HG02884 (cell line): ENCODE results near the gene LRRD1.
"Not testable (repeated sequence)": the region's sequence is repeated elsewhere in the genome, so short reads cannot be mapped to it uniquely, and the experiment has no call there.

Experiments
- ATAC-seq: cut with Tn5 transposase; IDR thresholded peaks from one replicate; pipeline ENCODE4 v1.9.1; 2021; ENCODE audit warnings: mild to moderate bottlenecking, moderate library complexity; ENCODE audit not compliant: unreplicated experiment

Gene LRRD1

DNA sequence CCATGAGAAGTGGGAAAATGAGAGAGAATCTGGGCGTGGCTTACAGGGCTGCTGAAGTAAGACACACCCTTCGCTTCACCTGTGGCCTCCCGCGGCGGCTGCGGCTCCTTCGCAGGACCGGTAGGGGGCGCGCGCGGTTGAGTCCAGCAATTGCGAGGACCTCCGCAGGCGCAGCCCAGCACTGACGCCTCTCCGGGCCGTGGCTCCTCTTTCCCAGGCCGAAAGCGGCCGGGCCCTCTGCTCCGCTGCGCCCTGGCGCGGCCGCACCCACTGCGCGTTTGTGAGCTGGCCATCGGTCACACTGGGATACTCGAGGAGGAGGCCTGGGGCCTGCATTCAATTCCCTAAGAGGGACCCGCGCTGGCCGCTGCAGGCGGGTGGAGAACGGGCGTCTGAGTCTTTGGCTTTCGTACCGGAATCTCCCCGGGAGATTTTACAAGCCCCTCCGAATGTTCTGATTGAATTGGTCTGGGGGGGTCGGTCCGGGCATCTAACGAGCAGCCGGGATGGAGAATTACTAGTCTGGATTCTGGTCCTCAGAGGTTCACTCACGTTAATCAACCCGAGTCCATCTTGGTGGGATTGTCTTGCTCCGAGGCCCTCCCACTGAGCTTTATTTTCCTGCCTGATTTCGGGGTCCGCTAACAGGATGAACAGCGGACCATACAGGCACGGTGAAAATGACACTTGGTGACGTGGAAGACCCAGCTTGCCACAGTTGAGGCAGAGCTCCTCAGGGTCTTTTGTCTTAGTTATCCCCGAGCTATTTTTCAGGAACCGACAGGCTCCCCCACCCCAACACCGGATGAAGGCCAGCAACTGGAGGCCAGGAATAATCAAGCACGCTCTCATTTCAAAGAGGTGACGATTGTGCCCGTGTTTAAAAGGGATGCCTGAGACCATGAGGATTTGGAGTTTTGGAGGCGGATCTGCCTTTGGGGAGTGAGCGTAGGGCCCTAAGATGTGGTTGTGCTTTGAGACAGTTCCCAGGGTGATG, at the start of gene LRRD1:
Gene LRRD1 (minus strand): TSS at position 215 of the 997 bp plus-strand sequence. CDS start 13,940 bp downstream, outside the sequence.
- ATAC-seq, result peak; percentile 100

DNA sequence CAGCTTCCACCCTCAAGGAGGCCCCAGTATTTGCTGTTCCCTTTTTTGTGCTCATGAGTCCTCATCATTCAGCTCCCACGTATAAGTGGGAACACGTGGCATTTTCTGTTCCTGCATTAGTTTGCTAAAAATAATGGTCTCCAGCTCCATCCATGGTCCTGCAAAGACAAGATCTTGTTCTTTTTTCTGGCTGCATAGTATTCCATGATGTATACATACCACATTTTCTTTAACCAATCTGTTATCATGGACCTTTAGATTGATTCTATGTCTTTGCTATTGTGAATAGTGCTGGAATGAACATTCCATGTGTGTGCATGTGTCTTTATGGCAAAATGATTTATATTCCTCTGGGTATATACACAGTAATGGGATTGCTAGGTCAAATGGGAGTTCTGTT, 49.8 kb upstream of the LRRD1 start:
- ATAC-seq, result no peak

DNA sequence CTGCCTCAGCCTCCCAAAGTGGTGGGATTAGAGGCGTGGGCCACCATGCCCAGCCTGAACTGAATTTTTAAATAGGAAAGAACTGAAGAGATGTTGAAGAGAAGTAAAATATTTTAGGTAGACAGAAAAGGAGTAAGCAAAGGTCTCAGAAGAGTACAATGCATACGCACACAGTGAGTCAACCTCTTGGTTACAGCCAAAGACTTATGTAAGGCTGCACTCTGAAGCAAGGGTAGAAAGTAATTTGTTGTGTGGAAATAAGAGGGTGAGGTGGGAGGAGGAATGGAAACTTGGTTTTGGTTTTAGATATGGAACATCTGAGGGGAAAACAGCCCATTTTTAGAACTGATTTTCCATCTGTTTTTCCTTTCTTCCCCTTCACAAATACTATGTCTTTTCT, 49.2 kb upstream of the LRRD1 start:
- ATAC-seq, result no peak

DNA sequence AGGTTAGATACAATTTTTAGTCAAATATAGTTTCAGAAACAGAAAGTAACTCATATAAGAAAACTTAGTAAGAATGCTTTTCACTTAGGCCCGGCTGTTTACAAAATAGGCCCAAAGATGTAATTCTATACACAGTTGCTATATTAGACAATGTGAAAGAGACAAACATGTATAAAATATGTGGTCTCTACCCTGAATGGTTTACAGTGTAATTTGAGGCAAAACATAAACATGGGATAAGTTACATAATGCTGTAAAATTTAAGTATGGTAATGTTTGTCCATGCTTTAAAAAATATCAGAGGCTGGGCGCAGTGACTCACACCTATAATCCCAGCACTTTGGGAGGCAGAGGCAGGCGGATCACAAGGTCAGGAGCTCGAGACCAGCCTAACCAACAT, 48.0 kb upstream of the LRRD1 start:
- no peak for ATAC-seq

DNA sequence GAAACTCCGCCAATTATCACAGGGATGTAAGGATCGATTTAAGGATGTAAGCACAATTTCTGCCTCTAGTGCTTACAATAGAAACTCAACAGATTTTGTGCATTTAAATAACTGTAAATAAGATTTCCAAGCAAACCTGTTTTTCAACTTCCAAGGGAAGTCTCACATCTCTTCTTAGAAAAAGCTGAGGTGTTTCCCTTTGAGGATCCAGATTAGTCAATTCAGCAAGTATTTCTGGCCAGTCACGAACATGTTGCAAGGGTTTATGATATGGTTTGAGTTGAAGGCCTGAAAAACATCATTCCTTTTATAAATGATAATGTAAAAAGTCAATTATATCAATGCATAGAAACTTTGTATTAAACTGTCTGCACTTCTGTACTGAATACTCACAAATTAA, 42.8 kb upstream of the LRRD1 start:
- no peak for ATAC-seq

DNA sequence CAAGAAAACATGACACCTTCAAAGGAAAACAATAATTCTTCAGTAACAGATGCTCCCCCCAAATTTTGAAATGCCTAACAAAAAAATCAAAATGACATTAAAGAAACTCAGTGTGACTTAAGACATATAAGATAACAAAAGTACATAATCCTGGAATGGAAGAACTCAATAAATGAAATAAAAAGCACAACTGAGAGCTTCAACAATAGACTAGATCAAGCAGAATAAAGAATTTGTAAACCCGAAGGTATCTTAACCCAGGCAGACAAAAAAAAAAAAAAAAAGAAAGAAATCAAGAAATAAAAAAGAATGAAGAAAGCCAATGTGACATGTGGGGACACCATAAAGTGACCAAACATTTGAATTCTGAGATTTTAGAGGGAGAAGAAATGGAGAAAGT, 27.7 kb upstream of the LRRD1 start:
- no peak for ATAC-seq

DNA sequence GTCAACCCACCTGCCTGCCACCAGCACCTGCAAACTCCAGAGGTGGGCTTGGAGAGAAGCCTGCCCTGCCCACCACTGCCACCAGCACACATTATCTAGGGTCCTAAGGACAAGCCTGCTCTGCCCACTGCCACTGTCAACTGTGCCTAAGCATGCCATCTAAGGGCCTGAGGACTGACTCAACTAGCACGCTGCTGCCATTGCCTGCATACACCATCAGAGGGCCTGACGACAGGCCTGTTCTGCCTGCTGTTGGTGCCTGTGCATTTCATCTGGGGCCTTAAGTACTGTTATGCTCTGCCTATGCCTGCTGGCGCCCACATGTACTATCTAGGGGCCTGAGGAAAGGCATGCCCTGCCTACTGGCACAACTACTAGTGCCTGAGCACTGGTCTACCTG, 27.0 kb upstream of the LRRD1 start:
- no peak for ATAC-seq

DNA sequence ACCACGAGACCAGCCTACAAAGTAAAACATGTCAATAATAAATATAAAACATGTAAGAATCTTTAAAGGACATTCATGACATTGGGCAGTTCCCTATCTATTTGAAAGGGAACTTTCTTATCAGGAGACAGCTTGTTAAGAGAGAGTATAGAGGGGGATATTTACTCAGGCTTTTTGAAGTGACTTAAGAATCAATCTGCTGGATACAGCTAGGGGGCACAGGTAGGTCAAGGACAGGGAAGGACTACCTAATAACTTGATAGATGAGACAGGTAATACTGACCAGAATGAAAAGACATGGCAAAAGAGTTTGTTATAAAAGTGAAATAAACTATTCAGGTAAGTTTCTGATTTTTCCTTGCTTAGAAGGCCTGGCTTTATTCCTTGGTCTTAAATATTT, 21.8 kb upstream of the LRRD1 start:
- ATAC-seq, result no peak

DNA sequence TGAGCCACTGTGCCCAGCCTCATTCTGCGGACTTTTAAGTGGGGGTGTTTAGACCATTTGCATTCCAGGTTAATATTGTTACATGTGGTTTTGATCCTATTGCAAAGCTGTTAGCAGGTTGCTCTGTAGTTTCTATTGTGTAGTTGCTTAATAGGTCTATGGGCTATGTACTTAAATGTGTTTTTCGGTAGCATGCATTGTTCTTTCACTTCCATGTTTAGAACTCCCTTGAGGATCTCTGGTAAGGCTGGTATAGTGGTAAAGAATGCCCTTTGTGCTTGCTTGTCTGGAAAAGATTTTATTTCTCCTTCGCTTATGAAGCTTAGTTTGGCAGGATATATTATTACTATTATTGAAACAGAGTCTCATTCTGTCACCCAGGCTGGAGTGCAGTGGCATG, 13.4 kb upstream of the LRRD1 start:
- no peak for ATAC-seq

DNA sequence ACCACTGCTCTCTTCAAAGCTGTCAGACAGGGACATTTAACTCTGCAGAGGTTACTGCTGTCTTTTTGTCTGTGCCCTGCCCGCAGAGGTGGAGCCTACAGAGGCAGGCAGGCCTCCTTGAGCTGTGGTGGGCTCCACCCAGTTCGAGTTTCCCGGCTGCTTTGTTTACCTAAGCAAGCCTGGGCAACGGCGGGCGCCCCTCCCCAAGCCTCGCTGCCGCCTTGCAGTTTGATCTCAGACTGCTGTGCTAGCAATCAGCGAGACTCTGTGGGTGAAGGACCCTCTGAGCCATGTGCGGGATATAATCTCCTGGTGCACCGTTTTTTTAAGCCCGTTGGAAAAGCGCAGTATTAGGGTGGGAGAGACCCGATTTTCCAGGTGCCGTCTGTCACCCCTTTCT, 10.3 kb upstream of the LRRD1 start:
- ATAC-seq, result not testable (repeated sequence)

DNA sequence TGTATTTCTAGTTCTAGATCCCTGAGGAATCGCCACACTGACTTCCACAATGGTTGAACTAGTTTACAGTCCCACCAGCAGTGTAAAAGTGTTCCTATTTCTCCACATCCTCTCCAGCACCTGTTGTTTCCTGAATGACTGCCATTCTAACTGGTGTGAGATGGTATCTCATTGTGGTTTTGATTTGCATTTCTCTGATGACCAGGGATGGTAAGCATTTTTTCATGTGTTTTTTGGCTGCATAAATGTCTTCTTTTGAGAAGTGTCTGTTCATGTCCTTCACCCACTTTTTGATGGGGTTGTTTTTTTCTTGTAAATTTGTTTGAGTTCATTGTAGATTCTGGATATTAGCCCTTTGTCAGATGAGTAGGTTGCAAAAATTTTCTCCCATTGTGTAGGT, 5.4 kb upstream of the LRRD1 start:
- ATAC-seq, result not testable (repeated sequence)

DNA sequence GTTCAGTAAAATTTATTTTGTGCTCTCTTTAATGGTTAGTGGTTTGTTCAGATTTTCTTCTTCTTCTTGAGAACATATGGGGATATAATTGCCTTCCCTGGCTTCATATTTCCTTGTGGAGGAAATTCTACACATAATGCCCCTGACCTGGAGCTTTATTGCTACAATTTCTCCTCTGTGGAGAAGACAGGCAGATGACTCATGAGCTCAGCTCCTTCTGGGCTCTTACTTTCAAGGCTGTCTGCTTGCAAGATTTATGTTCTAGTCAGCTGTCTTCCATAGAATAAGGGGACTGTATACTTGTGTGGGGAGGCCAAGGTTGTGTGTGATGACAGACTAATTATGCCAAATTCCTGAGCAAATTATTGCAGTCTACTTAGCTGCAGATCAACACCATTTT, 1.6 kb downstream of the LRRD1 start:
- no peak for ATAC-seq

DNA sequence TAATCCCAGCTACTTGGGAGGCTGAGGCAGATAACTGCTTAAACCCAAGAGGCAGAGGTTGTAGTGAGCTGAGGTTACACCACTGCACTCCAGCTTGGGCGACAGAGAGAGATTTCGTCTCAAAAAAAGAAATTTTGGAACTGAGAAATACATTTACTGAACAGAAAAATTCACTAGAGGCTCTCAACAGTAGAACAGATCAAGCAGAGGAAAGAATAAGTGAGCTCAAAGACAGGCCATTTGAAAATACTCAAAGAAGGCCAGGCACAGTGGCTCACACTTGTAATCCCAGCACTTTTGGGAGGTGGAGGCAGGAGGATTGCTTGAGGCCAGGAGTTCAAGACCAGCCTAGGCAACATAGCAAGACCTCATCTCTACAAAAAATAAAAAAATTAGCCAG, 9.4 kb downstream of the LRRD1 start:
- ATAC-seq, result not testable (repeated sequence)

DNA sequence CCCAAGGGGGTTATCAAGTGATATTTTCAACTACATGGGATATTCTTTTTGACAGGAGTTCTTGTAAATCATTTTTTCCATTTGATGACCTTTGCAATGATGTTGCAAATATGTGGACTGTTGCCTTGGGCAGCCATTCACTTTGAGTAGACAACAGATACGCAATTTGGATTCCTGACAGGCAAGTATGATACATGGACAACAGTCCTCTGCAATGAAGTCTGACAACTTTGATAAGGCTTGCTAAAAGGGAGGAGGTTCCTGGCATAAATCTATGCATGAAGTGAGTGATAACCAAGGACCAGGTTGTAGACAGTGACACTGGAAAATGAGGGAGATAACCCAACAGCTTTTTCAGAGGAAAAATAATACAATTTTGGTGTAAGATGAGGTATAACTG, 17.7 kb downstream of the LRRD1 start:
- ATAC-seq, result no peak

DNA sequence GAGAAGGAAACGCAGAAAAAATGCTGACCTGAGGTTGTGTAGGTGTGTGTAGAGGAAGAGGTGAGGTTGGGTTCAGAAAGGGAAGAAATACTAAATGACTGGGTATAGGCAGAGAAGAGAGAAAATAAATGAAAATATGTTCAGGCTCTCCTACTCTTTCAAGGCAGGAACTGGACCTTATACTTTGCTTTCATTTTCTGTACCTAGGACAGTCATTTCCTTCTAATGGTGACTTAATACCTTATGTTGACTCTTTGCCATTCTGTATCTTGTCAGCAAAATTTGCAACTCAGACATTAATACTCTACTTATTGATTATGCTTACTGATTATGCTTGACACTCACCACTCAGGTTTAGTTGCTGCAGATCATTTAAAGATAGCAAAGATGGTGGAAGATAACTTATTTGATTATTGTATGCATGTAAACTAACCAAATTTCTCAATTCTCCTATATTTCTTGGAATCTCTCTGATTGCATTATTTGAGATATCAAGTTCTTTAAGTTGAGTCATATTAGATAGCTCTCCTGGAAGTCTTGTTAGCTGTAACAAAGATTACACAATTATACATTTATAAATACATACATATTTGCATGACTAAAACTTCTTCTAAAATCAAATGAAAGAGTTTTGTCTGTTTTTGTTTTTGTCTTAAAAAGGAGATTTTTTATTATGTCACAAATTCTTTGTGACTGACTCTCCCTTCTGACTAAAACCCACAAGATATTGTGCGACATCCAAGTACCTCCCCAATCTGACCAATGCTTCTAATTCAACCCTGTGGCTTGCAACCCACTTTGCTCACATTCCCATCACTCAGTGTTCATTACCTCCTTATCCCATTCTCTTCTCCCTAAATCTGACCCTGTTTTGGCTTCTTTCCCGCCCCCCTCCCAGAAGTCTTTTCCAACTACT, 20.0 kb downstream of the LRRD1 start:
- peak; percentile 80 for ATAC-seq

DNA sequence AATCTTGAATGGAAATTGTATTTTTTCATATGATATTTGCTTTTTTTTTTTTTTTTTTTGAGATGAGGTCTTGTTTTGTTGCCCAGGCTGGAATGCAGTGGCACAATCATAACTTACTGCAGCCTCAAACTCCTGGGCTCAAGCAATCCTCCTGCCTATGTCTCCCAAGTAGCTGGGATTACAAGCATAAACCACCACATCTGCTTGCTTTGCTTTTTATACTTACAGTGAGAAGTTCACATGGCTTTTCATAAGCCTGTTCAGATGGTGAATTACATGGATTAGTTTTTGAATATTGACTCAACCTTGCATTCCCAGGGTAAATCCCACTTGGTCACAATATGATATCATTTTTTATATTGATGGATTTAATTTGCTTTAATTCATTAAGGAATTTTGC, 22.0 kb downstream of the LRRD1 start:
- ATAC-seq, result no peak

DNA sequence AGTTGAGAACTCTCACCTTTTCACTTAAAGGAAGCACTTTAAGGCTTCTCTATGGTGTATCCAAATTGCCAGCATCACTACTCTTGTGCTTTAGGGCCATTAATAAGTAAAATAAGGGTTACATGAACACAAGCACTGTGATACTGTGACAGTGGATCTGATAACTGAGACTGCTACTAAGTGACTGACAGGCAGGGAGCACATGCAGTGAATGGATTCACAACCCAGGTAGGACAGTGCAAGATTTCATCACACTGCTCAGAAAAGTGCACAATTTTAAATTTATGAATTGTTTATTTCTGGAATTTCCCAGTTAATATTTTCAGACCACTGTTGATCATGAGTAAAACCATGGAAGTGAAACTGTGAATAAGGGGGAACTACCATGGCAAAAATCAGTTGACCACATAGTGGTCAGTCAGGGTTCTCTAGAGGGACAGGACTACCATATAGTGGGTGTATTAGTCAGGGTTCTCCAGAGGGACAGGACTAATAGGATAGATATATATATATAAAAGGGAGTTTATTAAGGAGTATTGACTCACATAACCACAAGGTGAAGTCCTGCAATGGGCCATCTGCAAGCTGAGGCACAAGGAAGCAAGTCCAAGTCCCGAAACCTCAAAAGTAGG, 23.7 kb downstream of the LRRD1 start:
- ATAC-seq, result no peak

DNA sequence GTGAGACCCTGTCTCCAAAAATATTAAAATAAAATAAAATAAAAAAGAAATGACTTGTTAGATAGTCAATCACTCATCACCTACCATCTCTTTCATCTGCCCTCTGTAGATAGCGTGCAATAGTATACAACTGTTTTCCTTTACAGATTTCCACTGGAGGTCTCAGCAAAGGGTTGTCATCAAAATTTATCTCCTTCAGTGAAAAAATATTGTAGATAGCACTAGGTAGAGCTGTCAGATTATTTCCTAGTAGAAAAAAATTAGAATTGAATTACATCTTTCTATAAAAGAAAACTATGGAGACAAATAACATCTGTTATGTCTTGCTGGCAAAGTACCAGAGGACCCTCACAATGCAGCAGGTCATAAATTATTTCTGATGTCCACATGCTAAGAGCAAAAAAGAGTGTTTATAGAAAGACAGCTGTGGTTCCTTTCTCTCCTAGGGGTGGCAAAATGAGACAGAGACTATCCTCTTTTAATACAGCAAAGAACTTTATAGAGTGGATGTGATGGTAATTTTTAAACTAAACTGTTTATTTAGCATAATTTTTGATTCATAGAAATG, 28.4 kb downstream of the LRRD1 start:
- no peak for ATAC-seq

DNA sequence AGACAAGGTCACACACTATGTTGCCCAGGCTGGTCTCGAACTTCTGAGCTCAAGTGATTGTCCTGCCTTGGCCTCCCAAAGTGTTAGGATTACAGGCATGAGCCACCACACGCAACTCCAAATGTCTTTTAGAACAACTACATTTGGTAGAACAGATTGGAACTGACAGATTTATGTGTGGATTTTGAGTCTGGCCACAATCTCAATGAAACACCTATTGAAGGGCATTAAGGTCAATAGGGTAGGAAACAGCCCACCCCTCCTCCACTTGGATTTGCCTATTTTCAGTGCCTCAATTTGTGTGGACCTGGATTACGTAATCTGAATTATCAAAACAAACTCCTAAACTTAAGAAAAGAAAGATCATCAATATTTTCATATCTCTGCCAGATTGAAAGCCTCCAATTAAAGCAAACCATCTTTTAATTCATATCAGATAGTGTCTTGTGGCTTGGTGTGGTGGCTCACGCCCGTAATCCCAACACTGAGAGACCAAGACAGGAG, 29.2 kb downstream of the LRRD1 start:
- no peak for ATAC-seq

DNA sequence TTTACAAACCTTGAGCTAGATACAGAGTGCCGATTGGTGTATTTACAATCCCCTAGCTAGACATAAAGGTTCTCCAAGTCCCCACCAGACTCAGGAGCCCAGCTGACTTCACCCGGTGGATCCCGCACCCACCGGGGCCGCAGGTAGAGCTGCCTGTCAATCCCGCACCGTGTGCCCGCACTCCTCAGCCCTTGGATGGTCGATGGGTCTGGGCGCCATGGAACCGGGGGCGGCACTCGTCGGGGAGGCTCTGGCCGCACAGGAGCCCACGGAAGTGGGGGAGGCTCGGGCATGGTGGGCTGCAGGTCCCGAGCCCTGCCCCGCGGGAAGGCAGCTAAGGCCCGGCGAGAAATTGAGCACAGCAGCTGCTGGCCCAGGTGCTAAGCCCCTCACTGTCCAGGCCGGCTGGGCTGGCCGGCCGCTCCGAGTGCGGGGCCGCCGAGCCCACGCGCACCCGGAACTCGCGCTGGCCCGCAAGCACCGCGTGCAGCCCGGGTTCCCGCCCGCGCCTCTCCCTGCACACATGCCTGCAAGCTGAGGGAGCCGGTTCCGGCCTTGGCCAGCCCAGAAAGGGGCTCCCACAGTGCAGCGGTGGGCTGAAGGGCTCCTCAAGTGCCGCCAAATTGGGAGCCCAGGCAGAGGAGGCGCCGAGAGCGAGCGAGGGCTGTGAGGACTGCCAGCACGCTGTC, 35.6 kb downstream of the LRRD1 start:
- not testable (repeated sequence) for ATAC-seq
